Ureter (tissue), 1 donor: Measurements from ENCODE around the gene VBP1. TPM values are rescaled to one million over a fixed set of nuclear protein-coding genes. Genes with fewer than 3 reads are reported as not detected.
"Not testable (repeated sequence)": the region's sequence is repeated elsewhere in the genome, so short reads cannot be mapped to it uniquely, and the experiment has no call there.

Experiments
- DNase-seq: peaks from one replicate; pipeline ENCODE4 v3.0.0-alpha.2; 2020; ENCODE audit warnings: low spot score
- total RNA-seq: library from RNA; stranded (reverse); gene quantifications from one replicate; pipeline ENCODE4 v1.2.4, GENCODE V29; 2023
- donor health status: DM: yes; HTN: yes; CAD: no.

VBP1 gene
- total RNA-seq, 1 donor from 2014 or later: 40.5 TPM

DNA sequence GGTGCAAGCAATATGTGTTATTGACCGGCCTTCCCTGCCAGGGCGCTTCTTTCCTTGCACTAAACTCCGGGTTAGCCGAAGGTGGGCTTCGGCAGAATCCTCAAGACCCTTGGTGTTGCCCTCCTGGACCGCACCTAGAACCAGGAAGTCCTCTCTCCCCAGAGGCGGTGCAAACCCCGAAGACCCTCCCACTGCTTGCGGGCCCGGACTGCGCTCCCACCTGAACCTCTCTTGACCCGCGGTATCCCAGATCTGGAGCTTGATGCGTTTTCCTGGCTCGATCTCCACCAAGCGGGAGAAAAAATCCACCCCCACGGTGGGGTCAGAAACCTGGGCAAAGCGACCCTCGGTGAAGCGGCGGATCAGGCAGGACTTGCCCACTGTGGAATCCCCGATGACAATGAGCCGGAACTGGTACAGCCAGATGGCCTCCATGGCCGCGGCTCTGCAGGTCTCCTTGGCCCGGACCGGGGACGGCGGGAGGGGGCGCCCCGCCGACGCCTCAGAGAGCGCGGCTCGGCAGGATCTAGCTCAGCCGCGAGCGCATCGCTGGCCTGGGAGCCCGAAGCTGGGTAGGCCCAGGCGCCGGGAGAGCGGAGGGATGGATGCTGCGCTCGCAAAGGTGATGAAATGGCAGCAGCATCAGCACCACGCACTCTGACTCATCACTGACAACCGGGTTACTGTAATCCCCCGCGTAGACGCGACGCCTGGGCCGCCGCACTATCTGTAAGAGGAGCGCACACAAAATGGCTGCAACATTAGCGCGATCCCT is 47.8 kb downstream of the VBP1 start, which contains the start of gene RAB39B:
Gene RAB39B, minus strand, starts transcription at position 638 of the 775 bp plus-strand sequence. Its CDS starts 203 bp downstream, at position 435.
- peak; percentile 55 for DNase-seq

DNA sequence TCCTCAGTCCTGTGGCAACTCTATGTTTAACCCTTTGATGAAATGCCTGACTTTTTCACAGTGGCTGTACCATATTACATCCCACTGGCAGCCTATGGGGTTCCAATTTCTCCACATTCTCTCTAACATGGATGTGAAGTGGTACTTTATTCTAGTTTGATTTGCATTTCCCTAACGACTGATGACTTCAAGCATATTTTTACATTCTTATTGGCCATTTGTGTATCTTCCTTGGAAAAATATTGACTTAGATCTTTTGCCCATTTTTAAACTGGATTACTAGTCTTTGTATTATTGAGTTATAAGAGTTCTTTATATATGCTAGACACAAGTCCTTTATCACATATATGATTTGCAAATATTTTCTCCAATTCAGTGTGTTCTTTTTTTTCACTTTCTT is 50.2 kb downstream of the VBP1 start:
- no peak for DNase-seq

DNA sequence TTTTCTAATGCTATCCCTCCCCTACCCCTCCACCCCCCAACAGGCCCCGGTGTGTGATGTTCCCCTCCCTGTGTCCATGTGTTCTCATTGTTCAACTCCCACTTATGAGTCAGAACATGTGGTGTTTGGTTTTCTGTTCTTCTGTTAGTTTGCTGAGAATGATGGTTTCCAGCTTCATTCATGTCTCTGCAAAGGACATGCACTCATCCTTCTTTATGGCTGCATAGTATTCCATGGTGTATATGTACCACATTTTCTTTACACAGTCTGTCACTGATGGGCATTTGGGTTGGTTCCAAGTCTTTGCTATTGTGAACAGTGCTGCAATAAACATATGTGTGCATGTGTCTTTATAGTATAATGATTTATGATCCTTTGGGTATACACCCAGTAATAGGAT is 51.7 kb downstream of the VBP1 start:
- not testable (repeated sequence) for DNase-seq

DNA sequence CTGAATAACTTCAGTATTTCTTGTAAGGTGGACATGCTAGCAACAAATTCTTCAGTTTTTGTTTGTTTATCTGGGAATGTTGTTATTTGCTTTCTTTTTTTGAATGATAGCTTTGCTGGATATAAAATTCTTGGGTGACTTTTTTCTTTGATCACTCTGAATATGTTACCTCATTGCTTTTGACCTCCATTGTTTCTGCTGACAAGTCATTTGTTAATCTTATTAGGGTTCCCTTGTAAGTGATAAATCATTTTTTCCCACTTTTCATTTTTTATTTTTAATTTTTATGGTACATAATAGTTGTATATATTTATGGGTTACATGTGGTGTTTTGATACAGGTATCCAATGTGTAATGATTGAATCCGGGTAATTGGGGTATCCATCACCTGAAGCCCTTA is 54.7 kb downstream of the VBP1 start:
- DNase-seq: no peak

DNA sequence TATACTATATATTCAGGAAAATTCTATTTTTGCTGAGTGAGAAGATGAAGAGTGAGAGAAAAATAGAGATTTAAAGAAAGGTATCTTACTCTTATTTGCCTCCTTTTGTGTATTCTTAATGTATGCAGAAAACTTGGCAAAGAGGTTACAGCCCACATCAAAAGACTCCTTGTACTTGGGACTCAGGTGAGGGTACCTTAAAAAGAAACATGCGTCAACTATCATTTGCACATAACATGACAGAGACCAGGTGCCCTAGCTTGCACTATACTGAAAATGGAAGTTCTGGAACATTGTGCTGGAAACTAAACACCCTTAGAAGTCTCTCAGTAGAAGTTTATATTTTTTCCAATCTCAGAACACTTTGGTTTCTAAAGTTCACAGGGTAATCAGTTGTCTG is 63.6 kb downstream of the VBP1 start:
- DNase-seq: no peak

Other genes starting within 250 kb of the VBP1 start
- gene F8, start 193.7 kb upstream of the VBP1 start, total RNA-seq: 28.2 TPM
- 78.4 TPM for gene FUNDC2, start 189.6 kb upstream of the VBP1 start, total RNA-seq
- 9.1 TPM for gene CMC4, start 145.3 kb upstream of the VBP1 start, total RNA-seq
- 17.7 TPM for gene MTCP1, start 145.3 kb upstream of the VBP1 start, total RNA-seq
- gene BRCC3, start 145.0 kb upstream of the VBP1 start, total RNA-seq: 23.3 TPM
- 0.86 TPM for gene RAB39B, start 48.0 kb downstream of the VBP1 start, total RNA-seq
- 16.7 TPM for gene CLIC2, start 118.2 kb downstream of the VBP1 start, total RNA-seq
- gene F8A2, start 165.6 kb downstream of the VBP1 start, total RNA-seq: not detected
- gene F8A3, start 242.2 kb downstream of the VBP1 start, total RNA-seq: 3.5 TPM